Stimulated activated CD4-positive, alpha-beta T cell treated with anti-CD3 and anti-CD28 coated beads, Interleukin-15, amount 100 ng/mL, for 24 hours (primary cell): ENCODE measurements around the gene GAS7.

Source experiments
- DNase-seq: peaks from one replicate; pipeline ENCODE4 v3.0.0-alpha.2; 2020

The GAS7 gene

DNA sequence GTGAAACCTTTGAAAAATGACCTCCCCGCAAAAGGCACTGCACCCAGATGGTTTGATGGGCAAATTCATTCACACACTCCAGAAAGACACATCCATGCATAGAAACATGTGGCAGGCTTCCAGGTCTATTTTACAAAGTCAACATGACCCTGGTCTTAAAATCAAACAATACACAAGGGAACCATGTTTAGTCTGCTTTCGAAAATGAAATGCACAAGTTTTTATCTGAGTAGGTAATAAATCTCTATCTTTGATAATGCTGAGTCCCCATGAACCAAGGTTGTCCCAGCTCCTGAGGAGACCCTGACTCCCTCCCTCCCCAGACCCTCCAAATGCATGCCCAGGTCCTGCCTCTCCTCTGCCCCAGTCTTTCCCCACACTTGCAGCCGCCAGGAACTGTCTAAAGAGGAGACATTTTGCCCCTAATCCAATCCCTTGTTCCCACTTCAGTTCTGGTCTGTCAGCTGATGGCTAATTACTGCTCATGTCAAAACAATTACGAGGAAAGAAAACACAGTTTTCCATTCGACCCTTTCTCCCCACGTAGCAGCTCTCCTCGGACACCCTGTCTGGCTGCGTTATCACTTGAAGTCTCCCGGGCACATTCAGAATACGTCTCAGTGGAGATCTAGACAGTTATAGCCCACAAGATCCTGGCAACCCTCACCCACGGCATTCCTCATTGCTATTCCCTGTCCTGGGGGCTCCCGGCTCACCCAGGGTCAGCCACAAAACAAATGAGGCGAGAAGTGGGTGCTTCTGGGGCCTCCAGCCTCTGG is 224.5 kb downstream of the GAS7 start:
- DNase-seq = no peak

DNA sequence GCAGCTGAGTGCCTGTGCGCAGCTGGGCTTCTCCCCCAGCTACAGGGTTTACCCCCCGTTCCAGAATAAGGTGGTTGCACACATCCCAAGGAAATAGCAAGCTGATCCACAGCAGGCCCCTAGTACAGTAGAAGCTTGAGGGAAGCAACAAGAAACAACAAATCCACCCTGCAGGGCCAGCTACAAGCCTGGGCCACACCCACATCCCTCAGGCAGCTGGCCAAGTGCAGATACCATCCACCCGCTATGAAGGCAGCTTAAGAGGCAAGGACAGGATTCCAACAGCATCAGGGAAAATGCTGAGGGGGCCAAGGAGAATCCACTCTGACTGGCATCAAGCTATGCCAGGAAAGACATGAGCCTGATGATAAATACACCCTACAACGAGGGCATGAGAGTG is 226.4 kb downstream of the GAS7 start:
- DNase-seq = no peak

DNA sequence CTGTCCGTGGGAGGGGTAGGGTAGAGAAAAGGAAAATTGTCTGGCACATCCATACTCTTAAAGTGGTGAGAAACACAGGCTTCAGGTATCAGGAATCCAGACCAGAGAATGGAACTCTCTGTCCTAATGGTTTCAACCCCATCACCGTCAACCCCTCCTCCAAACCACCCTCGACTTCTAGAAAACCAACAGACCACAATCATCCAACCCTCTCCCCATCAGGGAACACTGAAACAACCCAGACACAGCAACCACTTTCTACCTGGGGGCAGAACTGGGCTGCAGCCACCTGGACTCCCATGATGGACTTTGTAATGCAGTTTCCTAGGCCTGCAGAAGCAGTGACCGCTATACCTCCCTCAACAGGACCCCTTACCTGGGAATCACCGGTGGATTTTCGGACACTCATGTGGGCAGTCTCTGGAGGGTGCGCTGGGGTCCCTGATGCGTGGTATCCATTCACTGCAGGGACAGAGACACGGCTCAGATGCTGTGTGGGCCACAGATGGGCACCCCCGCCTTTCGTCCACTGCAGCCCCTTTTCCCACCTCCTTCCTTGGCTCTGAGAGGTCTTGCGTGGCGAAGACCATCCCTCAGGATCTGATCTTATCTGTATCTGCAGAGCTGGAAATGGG is 229.0 kb downstream of the GAS7 start:
- no peak for DNase-seq

DNA sequence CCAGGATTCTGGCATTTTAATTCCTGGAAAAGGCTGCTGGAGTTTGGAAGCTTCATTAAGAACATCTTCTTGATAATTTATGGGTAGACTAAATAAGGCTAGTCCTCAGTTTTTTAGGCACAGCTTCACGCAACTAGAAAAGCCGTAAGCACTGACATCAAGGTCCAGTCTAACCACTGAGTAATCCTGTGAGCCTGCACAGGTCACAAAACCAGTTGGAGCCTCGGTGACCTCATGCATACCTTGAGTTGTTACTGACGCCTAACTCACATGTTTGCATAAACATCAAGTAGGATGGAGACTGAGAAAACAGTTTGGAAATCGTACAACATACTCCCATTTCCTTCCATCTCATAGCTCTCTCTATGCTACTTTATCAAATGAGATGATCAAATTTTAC is 229.5 kb downstream of the GAS7 start:
- DNase-seq = no peak

DNA sequence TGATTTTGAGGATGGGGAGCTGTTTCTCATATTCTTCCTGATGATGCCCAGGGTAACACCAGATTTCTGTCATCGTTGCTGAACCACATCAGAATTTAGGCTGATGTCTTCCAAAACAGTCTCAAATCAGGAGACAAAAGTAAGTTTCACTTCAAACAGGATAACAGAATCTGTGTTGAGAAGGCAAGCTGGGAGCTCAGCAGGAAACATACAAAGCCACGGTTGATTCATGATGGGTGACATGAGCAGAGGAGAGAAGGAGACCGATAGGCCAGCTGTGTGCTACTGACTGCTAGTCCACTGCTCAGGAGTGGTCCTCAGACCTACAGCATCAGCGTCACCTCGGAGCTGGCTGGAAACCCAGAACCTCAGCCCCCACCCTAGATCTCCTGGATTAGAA is 230.4 kb downstream of the GAS7 start:
- no peak for DNase-seq

DNA sequence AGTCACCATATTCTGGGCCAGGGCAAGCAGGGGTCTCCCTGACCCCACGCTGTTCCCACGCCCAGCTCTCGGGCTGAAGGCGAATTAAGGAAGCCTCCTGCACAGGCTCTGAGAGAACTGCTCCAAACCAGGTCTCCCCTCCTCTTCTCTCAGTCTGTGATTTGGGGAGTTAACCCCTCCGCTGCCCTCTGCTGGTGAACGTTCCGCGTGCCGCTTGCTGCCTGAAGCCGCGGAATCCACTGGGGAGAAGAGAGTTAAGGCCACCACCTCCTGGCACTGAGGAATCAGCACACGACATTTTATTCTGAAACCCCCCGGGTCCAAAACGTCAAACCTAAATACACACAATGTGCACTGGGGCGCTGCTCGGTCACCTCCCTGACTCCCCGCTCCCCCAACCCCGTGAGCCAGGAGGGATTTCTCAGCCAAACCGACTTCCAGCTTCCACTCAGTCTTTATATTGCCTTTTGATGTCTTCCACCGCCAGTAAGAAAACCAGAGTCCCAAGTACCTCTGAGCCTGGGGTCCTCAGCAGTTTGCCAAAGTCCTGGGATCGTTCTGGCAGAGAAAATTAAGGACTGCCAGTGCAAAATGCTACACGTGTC is 238.9 kb downstream of the GAS7 start:
- peak; percentile 57 for DNase-seq

DNA sequence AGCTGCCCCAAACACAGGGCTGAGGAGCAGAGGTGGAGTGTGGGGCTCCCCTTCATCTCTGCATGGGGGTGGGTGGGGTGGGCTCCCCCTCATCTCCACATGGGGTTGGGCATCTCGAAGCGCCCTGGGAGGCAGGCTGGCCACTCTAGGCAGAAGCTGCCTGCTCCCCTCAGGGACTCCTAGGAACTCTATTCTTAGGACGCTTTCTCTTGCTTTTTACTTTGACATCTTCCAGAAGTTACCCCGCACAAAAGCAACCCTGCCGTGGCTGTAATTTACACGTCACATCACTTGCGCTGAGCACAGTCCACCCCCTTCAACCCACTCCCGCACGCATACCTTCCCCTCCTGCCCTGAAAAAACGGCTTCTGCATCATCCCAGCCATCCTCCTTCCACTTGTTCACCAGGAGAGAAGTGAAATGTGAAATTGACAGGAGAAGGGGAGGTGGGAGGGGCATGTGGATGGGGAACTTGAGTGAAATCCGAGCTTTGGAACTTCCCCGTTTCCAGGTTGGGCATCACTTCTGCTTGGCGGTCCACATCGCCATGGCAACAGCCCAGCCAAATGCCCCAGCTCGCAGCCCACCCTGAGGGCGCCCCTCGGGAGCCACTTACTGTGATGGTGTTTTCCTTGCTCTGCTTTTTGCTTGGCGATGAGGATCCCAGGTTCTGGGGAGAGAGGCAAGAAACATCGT is 239.7 kb downstream of the GAS7 start:
- no peak for DNase-seq

DNA sequence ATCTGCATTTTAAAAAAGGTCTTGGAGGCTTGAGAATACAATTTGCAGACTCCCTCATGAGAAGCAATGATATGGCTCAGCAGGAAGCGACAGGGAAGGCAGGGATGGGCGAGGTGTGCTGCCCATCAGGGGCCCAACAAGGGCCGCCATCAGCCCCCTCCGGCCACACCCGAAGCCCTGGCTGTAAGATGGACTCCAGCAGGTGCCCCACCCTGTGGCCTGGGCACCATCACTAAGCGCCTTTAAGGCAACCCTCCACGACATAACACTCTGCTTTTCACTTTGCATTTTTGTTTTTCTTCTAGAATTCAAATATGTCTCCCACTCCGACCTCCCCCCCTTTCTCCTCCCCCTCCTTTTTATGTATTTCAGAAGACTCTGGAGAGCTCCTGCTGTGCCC is 241.2 kb downstream of the GAS7 start:
- DNase-seq = no peak

DNA sequence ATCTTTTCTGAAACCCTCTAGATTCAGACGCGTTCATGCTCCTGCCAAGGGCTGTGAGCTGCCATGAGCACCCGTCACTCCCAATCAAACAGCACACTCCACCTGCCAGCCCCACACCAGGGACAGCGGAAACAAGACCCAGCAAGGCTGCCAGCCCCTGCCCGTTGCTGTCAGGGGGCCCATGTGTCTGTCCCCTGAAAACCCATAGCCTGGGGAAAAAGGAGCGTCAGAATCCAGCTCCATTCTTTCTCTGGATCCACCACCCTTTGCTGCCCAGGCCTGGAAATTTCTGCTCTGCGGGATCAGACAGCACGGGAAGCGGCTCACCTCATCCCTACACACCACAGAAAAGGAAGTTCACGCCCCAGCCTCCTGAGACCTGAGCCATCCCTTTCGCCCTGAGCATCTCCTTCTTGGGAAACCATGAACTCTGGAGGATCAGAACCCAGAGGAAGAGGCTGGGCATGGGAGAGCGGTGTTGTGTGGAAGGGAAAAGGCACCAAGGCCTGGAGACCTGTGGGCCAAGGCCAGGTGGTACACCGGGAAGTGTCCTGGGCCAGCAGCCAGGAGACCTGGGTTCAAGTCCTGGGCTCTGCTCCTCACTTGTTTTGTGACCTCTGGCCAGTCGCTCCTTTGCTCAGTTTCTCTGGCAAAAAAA is 241.8 kb downstream of the GAS7 start:
- no peak for DNase-seq

DNA sequence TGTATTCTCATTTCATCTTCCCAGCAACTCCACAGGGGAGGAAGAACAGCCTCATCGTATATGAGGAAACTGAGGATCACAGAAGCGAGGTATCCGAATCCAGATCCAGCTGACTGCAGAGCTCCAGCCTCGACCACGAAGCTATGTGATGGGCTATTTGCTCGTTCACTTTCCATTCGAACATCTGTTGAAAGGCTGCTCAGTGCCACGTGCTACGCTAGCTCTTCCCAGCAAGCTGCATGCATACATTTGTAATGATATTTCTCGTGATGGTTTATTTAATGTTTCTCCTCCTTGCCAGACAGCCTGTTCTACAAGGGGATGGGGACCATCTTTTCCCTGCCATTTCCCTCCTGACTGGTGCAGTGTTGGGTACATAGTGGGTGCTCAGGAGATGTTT is 244.9 kb downstream of the GAS7 start:
- no peak for DNase-seq

DNA sequence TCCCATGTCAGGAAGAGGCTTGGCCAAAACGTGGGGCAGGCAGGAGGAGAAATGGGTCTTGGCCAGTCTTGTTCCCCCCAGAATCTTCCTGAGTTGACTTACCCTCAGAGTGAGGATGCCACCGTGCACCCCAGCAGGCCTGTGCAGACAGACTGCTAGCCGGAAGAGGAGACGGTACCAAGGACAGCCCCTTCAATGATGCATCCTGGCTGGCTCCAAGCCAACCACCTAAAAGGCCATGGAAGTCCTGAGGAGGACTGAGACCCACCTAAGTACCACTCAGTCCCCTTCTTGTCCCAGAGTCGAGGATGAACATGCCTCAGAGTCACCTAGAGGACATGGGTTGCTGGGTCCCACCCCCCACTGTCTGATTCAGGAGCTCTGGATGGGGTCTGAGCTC is 246.6 kb downstream of the GAS7 start:
- no peak for DNase-seq

DNA sequence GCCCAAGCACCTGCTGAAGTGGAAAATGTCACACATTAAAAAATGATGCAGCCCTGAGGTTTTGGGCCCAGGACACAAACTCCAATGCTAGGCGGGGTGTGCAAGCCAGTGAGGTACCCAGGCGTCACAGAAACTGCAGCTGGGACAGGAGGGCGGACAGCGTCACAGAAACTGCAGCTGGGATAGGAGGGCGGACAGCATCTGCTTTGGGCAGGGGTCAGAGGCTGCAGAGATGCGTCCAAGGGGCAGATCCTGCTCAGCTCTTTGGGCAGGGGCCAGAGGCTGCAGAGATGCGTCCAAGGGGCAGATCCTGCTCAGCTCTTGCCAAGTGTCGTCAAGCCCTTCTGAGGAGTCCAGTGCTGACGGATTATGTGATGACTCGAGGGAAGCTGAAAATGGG is 249.5 kb downstream of the GAS7 start:
- DNase-seq = no peak

DNA sequence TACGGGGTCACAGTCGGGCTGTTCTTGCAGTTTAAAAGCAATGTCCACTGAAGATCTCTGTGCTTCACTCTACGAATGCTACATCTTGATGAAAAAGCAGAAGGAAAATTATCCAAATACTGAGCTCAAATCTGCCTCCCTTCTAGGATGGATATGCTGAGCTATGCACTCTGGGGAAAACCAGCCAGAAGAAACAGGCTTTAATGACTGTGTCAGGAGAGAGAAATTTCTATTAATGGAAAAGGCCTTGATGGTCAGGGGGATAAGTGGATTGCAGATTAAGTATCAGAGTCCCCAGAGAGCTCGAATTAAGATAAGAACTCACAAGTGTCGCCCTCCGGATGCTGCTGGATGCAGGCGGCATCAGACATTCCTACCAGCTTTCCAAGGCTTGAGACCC is 253.7 kb downstream of the GAS7 start:
- no peak for DNase-seq

DNA sequence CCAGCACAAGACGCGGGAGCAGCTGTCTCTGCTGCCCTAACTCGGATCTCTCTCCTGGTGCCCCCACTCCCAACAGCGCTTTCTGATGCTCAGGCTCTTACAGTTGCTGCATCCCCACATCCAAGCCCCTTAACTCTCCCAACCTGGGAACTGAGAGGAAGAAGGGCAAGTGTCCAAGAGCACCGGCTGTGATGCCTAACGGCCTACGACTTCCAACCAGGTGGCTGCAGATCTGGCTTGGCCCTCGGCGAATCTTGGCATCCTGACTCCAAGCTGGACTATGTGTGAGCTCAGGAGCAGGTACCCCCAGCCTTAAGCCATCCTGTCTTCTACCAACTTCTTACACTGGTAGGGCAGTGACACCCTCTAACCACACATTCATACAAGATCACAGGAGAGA is 255.1 kb downstream of the GAS7 start:
- no peak for DNase-seq

DNA sequence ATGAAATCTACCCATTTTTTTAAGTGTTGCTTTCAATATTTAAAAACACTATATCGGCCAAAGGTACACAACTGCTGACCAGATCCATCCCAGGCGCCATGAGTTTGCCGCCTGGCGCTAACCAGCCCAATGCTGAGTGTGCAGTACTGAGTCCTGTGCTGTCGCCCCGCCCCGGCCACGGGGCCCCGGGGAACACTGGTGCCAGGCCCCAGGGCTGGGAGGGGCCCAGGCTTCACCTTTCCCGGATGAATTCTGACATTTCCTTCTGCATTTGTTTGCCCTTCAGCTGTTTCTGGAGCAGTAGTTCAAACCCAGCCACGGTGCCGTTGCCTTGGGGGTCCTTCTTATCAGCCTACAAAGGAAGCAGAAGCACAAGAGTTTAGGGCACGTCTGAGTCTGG is 255.5 kb downstream of the GAS7 start:
- no peak for DNase-seq

DNA sequence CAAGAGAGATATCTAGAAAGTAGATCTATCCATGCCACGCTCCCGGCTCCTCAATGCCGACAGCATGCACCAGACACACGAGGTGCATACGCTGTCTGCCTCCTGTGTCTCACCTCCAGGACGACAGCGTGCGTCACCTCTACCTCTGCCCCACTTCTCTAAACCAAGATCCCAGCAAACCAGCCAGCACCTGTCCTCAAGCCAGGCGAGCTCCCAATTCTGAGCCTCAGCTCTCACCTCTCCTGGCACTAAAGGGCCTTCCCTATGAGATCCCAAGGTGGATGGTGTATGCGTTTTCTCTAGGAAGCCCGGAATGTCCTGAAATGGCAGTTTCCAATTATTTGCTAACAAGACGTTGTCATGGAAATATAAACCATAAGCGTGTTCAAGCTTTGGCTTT is 257.1 kb downstream of the GAS7 start:
- DNase-seq = no peak

DNA sequence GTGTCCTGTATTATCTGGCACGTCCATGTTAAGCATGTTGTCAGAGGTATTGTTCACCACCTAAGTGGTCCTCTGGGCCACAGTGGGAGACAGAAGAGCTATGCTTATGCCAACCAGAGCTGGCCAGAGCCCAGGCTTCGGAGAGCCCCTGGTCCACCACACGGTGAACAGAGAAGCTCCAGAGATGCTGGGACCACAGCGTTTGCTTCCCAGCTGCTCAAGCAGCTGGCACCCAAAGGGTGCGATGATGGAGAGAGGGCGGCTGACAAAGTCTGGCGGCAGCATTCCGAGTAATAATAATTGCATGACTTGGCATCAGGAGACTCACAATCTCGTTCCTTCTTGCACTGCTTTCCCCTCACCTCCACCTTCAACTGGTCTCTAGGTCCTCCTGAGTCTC is 257.6 kb downstream of the GAS7 start:
- no peak for DNase-seq

DNA sequence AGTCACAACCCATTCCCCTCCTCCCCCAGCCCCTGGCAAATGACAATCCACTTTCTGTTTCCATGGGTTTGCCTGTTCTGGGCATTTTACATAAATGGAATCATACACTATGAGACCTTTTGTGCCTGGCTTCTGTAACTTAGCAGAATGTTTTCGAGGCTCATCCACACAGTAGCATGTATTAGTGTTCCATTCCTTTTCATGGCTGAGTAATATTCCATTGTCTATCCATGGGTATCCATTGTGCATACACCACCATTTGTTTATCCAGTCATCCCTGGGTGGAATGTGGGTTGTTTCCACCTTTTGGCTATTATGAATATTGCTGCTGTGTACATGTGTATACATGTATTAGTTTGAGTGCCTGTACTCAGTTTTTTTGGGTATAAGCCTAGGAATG is 259.6 kb downstream of the GAS7 start:
- no peak for DNase-seq

DNA sequence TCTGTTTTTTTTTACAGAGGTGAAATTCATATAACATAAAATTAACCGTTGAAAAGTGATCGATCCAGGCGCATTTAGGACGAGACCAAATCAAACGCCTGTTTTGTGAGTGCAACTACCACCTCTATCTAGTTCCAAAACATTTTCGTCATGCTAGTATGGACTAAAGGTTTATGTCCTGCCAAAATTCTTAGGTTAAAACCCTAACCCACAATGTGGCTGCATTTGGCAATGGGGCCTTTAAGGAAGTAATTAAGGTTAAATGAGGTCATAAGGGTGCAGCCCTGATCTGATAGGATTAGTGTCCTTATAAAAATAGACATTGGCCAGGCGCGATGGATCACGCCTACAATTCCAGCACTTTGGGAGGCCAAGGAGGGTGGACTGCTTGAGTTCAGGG is 260.5 kb downstream of the GAS7 start:
- no peak for DNase-seq

DNA sequence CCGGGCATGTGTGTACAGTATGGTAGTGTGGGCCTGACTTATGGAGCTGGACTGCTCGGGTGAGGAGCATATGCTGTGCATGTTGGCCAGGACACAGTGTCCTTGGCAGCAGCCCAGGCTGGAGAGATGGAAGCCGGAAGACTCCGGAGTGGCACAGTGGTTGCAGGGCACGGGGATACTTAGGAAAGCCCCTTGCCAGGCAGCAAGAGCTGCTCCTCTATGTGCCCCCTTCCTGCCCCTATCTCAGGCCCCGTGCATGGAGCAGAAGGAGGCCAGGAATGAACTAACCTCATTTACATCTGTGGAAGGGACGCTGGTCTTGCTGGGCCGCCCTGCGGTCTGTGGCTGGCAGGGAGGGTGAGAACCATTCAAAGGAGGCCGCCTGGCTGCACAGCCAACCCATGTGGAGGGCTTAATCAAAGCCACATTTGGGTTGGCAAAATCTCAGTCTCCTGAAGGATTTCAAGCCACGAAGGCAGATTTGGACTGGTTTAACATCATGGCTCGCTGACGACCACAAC is 261.1 kb downstream of the GAS7 start:
- DNase-seq = no peak

DNA sequence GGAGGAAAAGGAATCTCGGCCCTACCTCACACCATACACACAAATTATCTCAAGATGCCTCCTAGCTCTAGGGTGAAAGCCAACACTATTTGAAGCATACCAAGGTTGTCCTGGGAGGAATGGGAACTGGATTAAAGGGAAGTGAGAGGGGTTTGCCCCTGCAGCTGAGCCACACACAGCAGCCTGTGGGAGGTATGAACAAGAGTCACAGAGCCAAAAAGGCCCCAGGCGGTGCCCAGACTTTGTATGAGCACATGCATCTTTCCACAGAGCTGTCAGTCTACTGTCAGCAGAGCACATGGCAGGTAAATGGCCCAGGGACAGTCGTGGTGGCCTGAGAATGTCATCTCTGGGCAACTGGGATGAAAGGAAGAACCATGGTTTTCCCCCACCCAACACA is 262.3 kb downstream of the GAS7 start:
- DNase-seq = no peak

DNA sequence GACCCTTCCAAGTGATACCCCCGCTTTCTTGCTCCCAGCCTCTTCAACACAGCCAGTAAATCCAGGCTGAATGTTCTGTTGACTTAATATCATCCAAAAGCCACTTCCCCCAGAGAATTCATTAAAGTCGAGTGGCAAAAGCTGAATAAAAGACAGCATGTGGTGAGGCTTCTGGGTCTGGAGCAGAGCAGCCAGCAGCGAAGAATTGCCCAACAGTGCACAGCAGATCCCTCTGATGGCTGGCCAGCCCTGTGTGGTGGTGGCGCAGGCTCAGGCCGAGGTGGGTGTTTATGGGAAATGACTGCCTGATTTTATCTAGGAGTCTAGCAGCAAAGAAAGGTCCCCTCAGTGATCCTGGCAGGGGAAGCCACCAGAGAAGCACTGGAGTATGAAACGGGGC is 263.0 kb downstream of the GAS7 start:
- no peak for DNase-seq

DNA sequence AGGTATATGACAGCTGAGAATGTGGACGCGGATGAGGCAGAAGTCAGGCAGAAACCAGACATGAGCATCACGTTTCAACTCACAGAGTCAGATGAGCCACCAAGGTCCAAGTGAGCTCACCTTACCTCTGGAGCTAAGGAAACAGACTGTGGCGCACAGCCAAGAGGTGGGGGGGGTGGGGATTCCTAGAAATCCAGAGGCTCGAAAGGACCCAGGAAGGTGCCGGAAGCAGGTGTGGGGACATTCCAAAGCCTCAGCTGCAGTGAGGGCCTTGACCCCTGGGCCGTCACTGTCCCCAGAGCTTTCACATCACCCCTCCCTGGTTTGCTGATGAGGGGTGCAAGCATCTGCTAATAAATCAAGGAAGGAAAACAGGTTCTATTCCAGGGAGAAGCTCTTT is 264.1 kb downstream of the GAS7 start:
- no peak for DNase-seq
